GM21381 (cell line): ENCODE results near the gene TOM1L2.
"Not testable (repeated sequence)": the region's sequence is repeated elsewhere in the genome, so short reads cannot be mapped to it uniquely, and the experiment has no call there.

Source experiments
- ATAC-seq: cut with Tn5 transposase; IDR thresholded peaks from one replicate; pipeline ENCODE4 v1.9.1; 2021; ENCODE audit warnings: mild to moderate bottlenecking, moderate library complexity; ENCODE audit not compliant: unreplicated experiment

Gene TOM1L2

GRCh38 chr17:17995887-17996286 is 23.7 kb upstream of the TOM1L2 start:
- ATAC-seq = not testable (repeated sequence)

DNA sequence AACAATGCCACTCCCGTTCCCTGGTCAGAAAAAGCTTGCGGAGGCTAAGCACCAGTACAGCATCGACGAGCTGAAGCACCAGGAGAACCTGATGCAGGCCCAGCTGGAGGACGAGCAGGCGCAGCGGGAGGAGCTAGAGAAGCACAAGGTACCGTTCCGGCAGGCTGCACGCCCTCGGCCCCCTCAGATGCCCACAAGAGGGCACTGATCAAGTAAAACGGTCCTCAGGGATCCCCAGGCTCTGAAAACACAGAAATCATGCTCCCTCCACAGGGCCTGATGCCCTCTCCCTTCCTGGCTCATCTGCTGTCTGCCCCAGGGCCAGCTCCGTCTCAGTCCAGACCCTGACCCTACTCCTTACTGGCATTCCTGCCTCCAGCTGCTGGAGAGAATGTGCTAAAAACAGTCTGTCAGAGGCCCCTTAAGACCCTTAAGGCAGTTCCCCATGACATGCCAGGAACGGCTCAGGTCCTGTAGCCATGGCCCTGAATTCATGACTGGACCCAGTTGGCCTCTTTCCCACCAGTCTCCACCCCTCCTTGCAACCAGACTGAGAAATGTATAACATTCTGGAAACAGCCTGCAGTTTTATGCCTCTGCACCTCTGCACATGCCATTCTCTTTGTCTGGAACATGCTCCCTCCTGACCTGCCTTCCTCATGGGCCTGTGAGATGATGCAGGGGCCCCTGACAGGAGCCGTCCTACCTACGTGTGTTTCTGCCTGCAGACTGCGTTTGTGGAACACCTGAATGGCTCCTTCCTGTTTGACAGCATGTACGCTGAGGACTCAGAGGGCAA is 22.3 kb upstream of the TOM1L2 start:
- no peak for ATAC-seq

- no peak for ATAC-seq
Measured at GRCh38 chr17:17993852-17994251, 21.7 kb upstream of the TOM1L2 start.

- ATAC-seq = no peak
Measured at GRCh38 chr17:17993366-17993765, 21.2 kb upstream of the TOM1L2 start.

GRCh38 chr17:17990282-17990681 is 18.1 kb upstream of the TOM1L2 start:
- no peak for ATAC-seq

- no peak for ATAC-seq
Measured at GRCh38 chr17:17989618-17990017, 17.4 kb upstream of the TOM1L2 start.

GRCh38 chr17:17989081-17989480 is 16.9 kb upstream of the TOM1L2 start:
- no peak for ATAC-seq

DNA sequence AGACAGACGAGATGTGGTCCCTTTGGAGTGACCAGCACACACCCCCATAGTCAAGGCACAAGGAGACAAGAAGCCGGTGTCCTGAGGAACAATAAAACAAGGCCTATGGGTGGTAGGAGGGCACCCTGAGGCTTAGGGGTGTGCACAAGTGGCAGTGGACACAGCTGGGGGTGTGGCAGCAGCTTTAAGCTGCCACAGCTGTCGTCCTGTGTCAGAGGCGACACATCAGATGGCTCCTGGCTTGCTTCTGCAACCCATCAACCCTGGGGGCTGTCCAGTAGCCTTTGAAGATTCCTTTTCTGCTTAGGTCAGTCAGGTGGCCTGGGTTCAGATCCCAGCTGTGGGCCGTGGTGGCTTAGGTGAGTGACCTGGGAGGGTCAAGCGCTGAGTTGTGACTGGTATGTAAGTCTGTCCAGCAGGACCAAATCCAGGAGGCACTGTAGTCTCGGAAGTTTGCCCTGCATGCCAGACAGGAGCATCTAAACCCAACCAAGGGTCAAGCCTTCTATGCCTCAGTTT is 16.3 kb upstream of the TOM1L2 start:
- no peak for ATAC-seq

GRCh38 chr17:17987901-17988300 is 15.7 kb upstream of the TOM1L2 start:
- no peak for ATAC-seq

DNA sequence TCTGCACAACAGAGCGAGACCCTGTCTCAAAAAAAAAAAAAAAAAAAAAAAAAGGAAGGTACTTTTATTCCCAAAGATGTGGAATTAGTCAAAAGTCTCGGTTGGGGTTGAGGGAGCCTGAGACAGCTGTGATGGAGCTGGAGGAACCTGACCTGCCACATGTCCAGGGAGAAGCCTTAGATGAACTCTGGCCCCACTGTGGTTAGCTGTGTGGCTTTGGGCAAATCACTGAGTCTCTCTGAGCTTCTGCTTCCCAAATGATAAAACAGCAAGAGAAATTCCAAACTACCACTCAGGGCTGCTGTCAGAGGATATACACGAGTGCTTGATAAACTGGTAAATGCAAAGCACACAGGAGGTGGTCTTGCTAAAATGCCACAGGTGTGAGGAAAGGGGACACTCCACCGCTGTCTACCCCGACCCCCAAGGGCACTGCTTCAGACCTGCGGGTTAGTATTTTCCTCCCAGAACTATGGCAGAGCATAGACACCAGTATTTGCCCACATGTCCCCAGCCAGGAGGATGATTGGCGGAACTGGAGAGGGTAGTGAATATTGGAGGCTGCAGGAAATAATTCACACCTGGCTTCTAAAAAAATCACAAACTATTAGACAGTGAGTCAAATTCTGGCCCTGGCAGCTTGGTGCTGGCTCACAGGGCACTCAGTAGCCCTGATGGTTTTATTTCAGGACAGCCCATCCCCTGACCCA is 15.1 kb upstream of the TOM1L2 start:
- no peak for ATAC-seq

DNA sequence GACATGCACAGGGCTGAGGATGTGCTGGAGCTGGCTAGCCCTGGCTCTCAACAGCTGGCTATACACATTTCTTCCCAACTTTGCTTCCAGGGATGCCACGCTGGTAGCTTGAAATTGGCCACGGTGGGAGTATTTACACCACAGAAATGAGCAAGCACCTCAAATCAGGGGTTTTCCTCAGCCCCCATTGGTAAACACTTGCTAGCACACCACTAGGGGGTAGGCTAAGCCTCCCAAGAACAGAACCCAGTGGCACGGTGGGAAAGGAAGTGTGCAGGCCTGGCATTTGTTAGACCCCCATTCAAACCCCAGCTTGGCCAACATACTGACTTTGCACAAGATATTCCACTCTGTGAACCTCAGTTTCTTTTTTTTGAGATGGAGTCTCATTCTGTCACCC is 13.4 kb upstream of the TOM1L2 start:
- ATAC-seq = no peak

- no peak for ATAC-seq
Measured at GRCh38 chr17:17985153-17985552, 13.0 kb upstream of the TOM1L2 start.

GRCh38 chr17:17983776-17984175 is 11.6 kb upstream of the TOM1L2 start:
- ATAC-seq = no peak

GRCh38 chr17:17983376-17983775 is 11.2 kb upstream of the TOM1L2 start:
- ATAC-seq = no peak

GRCh38 chr17:17982801-17983200 is 10.6 kb upstream of the TOM1L2 start:
- no peak for ATAC-seq

GRCh38 chr17:17981330-17981729 is 9.1 kb upstream of the TOM1L2 start:
- no peak for ATAC-seq

DNA sequence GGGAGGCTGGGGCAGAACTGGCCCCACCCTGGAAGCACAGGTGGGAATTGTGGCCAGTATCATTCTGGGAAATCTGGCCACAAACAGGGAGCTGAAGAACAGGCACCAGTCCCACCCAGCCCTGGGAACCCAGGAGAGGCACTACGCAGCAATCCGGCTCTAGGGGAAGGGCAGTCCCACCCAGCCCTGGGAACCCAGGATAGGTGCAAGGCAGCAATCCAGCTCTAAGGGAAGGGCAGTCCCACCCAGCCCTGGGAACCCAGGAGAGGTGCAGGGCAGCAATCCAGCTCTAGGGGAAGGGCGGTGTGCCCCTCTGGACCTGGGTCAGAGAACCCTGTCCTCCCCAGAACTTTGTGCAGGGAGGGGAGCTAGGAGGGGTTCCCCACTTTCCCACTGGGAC is 7.6 kb upstream of the TOM1L2 start:
- ATAC-seq = no peak

DNA sequence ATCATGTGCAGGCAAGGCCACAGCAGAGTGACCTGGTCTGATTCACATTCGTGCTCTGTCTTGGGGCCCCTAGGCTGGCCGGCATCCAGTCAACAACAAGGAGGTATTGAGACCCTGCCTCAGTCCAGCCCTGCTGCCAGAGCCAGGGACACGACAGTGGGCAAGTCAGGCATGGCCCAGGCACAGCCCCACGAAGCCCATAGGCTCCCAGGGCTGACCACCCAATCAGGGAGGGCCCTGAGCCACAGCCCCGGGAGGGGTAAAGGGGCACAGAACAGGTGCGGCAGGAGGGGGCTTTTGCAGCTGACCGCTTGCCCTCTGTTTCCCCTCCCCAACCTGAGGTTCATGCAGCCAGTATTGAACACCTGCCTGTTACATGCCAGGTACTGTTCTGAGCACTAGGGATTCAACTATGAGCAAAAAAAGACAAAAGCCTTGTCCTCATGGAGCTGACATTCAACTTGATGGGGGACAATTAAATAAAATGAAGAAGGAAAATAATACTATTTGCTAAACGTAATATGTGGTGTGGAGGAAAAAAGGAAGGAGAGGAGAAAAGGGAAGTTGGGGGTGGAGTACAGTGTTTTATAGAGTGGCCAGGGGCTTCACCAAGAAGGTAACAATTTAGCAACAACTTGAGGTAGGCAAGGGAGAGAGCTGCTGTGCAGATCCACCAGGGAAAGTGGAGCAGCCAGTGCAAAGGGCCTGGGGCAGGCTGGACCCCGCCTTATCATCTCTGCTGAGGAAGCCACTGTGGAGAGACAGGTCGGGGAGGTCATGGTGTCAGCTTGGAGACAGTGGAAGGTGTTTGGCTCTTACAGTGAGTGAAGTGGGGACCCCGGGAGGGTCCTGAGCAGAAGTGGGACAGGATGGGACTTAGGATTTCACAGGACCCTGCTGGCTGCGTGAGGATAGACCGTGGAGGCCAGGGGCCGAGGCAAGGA is 6.6 kb upstream of the TOM1L2 start:
- no peak for ATAC-seq

DNA sequence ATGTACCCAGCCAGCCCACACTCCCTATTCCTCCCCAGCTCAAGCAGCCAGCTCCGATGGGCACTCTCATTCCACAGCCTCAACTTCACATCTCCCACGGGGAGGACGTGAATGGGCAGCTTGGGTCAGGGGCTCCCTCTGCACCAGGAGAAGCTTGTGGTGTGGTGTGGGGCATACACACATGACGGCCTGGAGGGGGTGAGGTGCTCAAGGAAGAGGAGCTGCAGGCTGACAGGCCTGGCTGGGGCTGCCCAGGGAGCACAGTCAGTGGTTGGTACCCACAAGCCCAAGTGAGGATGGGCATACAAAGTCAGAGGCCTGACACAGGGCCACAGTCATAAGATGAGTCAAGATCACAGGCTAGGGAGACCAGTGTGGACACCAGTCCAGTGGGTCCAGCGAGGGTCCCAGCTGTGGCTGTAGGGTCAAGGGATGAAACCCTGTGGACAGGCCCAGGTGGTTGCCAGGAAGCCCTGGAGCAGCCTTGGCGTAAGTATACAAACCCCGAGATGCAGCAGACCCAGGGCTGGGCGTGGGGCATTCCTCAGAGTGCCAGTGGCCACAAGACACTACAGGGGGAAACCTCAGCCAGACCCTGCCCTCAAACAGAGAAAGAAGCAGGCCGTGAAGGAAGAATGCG is 4.9 kb upstream of the TOM1L2 start:
- ATAC-seq = no peak

GRCh38 chr17:17975436-17975835 is 3.2 kb upstream of the TOM1L2 start:
- ATAC-seq = no peak

DNA sequence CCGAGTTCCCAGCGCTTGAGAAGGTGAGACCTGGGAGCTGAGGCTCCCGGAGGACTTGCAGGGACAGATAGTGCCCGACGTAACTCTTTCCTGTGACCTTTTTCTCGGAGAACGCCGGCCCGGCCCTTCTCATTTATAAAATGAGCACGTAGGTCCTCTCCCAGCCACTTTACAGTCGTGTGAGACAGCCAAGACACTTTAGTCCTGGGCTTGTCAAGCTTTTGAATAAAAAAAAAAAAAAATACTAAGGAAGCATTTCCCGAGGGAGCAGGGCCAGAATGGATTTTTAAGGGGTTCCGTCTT is 703 bp upstream of the TOM1L2 start:
- ATAC-seq = no peak
